Retina (tissue), 1 donor: Measurements from ENCODE around the gene TNFRSF21.
"Not testable (repeated sequence)": the region's sequence is repeated elsewhere in the genome, so short reads cannot be mapped to it uniquely, and the experiment has no call there.

Source experiments
- DNase-seq: peaks from one replicate; pipeline ENCODE4 v3.0.0-alpha.2; 2016

The TNFRSF21 gene

DNA sequence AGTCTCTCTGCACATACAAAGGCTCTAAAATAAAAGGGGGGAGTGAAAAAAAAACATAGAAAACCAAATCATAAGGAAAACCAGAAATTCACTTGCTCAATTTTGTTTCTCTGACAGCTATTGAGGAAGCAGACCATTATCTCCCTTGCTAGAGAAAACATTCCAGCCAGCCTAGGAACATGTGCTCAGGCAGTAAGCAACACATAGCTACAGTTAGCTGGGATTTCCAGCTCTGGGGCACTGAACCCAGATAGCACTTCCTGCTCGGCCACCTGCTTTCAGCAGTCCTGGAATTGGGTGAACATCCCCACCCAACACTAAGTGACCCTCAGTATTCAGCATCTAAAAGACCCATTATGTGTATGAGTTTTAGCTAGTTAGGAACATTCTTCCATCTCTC lies 61.3 kb downstream of the TNFRSF21 start:
- no peak for DNase-seq

DNA sequence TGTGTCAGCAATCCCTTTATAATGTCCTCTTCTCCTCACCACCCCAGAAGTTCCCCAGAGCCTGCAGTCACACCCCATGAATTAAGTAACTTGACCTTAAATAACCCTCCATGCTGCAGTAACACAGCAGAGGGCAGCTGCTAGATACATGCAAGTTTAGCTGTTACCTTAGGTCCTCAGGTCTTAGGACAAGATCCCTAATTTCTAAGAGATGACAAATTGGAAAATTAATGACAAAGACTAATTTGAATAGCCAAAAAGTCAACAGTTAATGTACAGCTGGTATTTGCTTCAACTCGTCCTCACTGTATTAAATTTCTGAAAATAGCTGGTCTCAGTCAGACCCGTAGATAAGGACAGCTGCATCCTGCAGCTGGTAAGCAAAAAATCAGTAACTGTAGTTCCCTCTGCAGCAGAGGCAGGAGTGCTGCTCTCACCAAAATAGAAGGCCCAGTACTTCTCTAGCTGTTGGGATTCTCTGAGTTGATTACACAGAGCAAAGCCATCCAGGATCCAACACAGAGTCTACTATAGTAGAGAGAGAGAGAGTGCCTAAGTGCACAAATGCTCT lies 62.4 kb downstream of the TNFRSF21 start:
- no peak for DNase-seq

GRCh38 chr6:47246551-47246950 lies 63.2 kb downstream of the TNFRSF21 start:
- DNase-seq: no peak

GRCh38 chr6:47245745-47246371 lies 63.8 kb downstream of the TNFRSF21 start:
- DNase-seq: no peak

- no peak for DNase-seq
Observed at GRCh38 chr6:47242483-47243386, 67.0 kb downstream of the TNFRSF21 start.

GRCh38 chr6:47241742-47242482 lies 67.8 kb downstream of the TNFRSF21 start:
- DNase-seq: no peak

DNA sequence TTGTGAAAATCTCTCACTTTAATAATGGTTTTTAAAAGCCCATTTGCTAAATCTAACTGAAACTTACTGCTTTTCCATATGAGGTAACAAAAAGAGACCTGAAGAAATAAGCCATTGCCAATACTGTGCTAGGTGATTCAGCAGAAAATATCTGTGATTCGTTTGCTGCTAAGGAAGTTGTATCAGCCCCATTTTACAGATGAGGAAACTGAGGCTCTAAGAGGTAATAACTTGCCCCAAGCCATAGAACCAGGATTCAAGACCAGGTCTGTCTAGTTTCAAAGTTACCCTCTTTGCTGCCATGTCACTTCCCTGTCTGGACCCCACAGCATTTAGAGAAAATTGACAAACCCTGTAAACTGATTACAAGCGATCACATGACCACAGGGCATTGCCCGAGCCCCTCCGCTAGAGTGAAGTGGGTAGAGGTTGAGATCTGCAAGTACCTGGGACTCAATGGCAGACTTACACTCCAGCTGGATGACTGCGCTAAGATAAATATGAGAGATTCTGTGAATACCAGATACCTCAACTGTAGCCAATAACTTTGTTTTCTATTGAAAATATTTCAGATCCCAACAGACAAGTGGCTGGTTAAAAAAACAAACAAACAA lies 69.3 kb downstream of the TNFRSF21 start:
- DNase-seq: no peak

GRCh38 chr6:47239546-47239945 lies 70.2 kb downstream of the TNFRSF21 start:
- no peak for DNase-seq

GRCh38 chr6:47238456-47238995 lies 71.2 kb downstream of the TNFRSF21 start:
- no peak for DNase-seq

DNA sequence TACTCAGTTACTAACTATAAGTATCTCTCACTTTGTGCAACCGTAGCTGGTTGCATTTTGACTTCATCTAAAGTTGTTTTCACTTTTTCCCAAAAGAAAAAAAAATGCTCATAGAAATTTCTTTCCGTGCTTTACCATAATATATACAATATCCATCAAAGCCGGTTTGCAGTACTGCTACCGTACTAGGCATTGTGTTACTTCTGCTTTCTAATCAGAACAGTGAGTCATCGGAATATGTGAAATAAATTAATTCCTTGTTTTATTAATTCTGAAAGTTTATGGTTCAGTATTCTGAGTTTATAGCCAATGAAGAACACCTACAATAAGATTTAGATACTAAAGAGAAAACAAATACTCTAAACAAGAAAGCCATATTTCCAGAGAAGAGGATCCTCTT lies 72.5 kb downstream of the TNFRSF21 start:
- no peak for DNase-seq

- DNase-seq: no peak
Observed at GRCh38 chr6:47235964-47236760, 73.5 kb downstream of the TNFRSF21 start.

DNA sequence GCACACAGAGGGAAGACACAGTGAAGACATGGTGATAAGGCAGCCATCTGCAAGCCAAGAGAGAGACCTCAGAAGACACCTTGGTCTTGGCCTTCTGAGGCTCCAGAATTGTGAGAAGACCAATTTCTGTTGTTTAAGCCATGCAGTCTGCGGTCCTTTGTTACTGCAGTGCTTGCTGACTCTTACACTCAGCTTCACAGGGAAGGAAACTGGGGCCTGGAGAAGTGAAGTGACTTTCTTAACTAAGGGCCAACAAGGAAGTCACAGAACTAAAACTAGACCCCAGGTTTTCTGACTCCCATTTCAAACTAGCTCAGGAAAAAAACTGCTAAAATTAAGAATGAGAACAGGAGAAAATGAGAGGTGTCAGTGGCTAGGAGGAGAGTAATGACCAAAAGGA lies 74.3 kb downstream of the TNFRSF21 start:
- DNase-seq: no peak

GRCh38 chr6:47234266-47234933 lies 75.3 kb downstream of the TNFRSF21 start:
- DNase-seq: no peak

DNA sequence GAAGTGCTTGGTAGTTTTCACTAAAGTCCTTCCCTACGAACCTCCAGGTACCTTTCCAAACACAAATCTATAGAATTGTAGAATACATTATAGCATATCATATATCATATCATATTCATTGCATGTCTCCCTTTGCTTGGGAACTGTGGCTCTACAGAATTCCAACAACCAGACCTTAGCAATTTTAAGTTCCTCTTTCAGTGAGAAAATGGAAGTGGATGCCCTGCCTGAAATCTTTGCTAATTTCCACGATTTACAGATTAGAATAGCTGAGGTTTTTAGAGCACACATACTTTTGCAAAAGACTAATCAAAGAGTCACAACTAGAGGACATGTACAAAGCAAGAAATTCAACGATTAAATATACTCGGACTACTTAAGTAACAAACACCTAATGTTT lies 78.6 kb downstream of the TNFRSF21 start:
- DNase-seq: no peak

GRCh38 chr6:47230579-47230978 lies 79.1 kb downstream of the TNFRSF21 start:
- no peak for DNase-seq

GRCh38 chr6:47229255-47229654 lies 80.5 kb downstream of the TNFRSF21 start:
- DNase-seq: no peak

DNA sequence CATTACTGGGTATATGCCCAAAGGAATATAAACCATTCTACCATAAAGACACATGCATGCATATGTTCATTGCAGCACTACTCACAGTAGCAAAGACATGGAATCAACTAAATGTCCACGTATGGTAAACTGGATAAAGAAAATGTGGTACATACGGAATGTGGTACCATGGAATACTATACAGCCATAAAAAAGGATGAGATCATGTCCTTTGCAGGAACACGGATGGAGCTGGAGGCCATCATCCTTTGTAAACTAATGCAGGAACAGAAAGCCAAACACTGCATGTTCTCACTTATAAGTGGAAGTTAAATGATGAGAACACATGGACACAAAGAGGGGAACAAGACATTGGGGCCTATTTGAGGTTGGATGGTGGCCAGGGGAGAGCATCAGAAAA lies 81.6 kb downstream of the TNFRSF21 start:
- DNase-seq: not testable (repeated sequence)

DNA sequence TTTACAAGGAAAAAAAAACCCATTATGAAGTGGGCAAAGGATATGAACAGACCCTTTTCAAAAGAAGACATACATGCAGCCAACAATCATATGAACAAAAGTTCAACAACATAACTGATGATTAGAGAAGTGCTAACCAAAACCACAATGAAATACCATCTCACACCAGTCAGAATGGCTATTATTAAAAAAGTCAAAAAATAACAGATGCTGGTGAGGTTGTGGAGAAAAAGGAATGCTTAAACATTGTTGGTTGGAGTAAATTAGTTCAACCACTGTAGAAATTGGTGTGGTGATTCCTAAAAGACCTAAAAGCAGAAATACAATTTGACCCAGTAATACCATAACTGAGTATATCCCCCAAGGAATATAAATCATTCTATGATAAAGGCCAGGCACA lies 86.5 kb downstream of the TNFRSF21 start:
- not testable (repeated sequence) for DNase-seq

- no peak for DNase-seq
Observed at GRCh38 chr6:47221565-47221964, 88.1 kb downstream of the TNFRSF21 start.

DNA sequence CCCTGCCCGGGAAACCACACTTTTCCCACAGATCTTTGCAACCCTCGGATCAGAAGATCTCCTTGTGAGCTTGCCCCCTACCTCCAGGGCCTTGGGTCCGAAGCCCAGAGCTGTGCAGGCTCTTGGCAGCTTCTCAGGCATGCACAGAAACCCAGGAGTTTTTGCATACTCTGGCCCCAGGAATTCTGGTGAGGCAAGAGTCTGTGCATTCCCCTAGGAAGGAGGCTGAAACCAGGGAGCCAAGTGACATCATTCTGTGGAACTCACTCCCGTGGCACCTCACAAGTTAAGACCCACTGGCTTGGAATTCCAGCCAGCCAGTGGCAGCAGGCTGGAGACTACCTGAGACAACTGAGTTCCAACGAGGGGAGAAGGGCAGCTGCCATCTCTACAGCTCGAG lies 100.1 kb downstream of the TNFRSF21 start:
- DNase-seq: no peak

DNA sequence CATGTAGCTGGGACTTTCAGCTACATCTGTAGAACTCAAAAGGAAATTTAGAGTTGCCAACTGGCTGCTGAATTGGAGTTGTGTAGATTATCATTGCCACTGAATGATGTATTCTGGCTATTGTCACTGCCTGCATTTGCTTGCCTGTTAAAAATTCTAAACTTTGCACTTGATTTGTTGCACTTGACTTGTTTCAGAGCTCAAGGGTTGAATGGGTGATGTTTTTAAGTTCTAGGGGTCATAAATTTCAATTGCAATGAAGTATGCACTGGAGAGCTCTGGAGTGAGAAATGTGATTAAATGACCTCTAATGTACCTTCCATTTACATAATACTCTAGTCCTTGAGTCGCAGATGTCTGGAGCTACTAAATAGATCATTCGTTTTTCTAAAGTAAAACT lies 102.4 kb downstream of the TNFRSF21 start:
- no peak for DNase-seq
